Fibroblast of lung (primary cell): Measurements from ENCODE around the gene SNAP91. TPM values are rescaled to one million over a fixed set of nuclear protein-coding genes. Genes with fewer than 3 reads are reported as not detected.

Experiments
- DNase-seq, 2 donors: peaks; one replicate each; pipeline versions ENCODE4 v3.0.0 to v3.0.0-alpha.2; 2010; ENCODE audit warnings: low read depth in 2 of 2
- H2AFZ ChIP-seq: 2 replicates; pipeline ENCODE4 v1.5.1; 2012; ENCODE audit warnings: low read length, control low read depth, inconsistent platforms
- H3K27ac ChIP-seq: 2 replicates; pipeline ENCODE4 v1.5.1; 2011; ENCODE audit warnings: low read length, control low read depth; ENCODE audit not compliant: insufficient read depth
- H3K27me3 ChIP-seq: 2 replicates; pipeline ENCODE4 v1.5.1; 2011; ENCODE audit warnings: mild to moderate bottlenecking, low read length; ENCODE audit not compliant: control insufficient read depth, insufficient read depth
- H3K36me3 ChIP-seq: 2 replicates; pipeline ENCODE4 v1.5.1; 2011; ENCODE audit warnings: low read length; ENCODE audit not compliant: control insufficient read depth, insufficient read depth
- H3K4me1 ChIP-seq: 2 replicates; pipeline ENCODE4 v1.5.1; 2011; ENCODE audit warnings: low read length; ENCODE audit not compliant: control insufficient read depth, insufficient read depth; ENCODE audit errors: extremely low read depth
- H3K4me2 ChIP-seq: 2 replicates; pipeline ENCODE4 v1.5.1; 2011; ENCODE audit warnings: low read length, control low read depth; ENCODE audit not compliant: insufficient read depth; ENCODE audit errors: extremely low read depth
- H3K4me3 ChIP-seq, 4 experiments: fragments of 200-600 bp in 1 of 4; sonication (generic) in 1 of 4; replicated peaks in 1 of 4; 2 replicates each; pipeline ENCODE4 v1.5.1; 2011 to 2016; ENCODE audit warnings: low read length in 4 of 4, low read depth in 3 of 4, mild to moderate bottlenecking in 3 of 4, control low read depth in 2 of 4, inconsistent platforms in 1 of 4, mixed read lengths in 1 of 4; ENCODE audit not compliant: insufficient read depth in 1 of 4; ENCODE audit errors: control extremely low read depth in 1 of 4
- H3K79me2 ChIP-seq: 2 replicates; pipeline ENCODE4 v1.5.1; 2012; ENCODE audit warnings: mild to moderate bottlenecking, low read length, inconsistent platforms; ENCODE audit not compliant: control insufficient read depth, insufficient read depth
- H3K9ac ChIP-seq: 2 replicates; pipeline ENCODE4 v1.5.1; 2011; ENCODE audit warnings: mild to moderate bottlenecking, low read length, control low read depth; ENCODE audit not compliant: insufficient read depth
- H3K9me3 ChIP-seq: 2 replicates; pipeline ENCODE4 v1.5.1; 2012; ENCODE audit warnings: low read depth, low read length; ENCODE audit not compliant: control insufficient read depth, insufficient read depth
- H4K20me1 ChIP-seq: 2 replicates; pipeline ENCODE4 v1.5.1; 2011; ENCODE audit warnings: low read length; ENCODE audit not compliant: control insufficient read depth, insufficient read depth; ENCODE audit errors: extremely low read depth
- EZH2 ChIP-seq: IDR thresholded peaks from 2 replicates; pipeline ENCODE4 v1.5.1; 2012; ENCODE audit warnings: low read length, control low read depth, mild to moderate bottlenecking; ENCODE audit errors: missing control alignments
- polyA plus RNA-seq, 2 donors: library from polyadenylated mRNA; depleted of rRNA in 1 of 2; stranded (reverse) in 1 of 2; unstranded in 1 of 2; fragments of >200 nt; gene quantifications; 2 replicates each; pipeline ENCODE4 v1.2.1, GENCODE V29; 2011 to 2012; ENCODE audit warnings: missing spikeins in 1 of 2
- total RNA-seq: library from RNA; depleted of rRNA; stranded (reverse); fragments of >200 nt; gene quantifications from 2 replicates; pipeline ENCODE4 v1.2.1, GENCODE V29; 2014
- TF ChIP-seq, protein P1 (sequence below), 2 donors: IDR thresholded peaks in 1 of 2; conservative IDR thresholded peaks in 1 of 2; 1 replicate in 1 of 2; 2 replicates in 1 of 2; pipeline ENCODE4 v1.5.1; 2011 to 2012; ENCODE audit warnings: low read length in 2 of 2, control low read depth in 1 of 2, inconsistent platforms in 1 of 2, low read depth in 1 of 2, mild to moderate bottlenecking in 1 of 2

The SNAP91 gene
- total and polyA plus RNA-seq, 2 donors (not counting 1 experiment from before 2014, with no cell fraction given) = 0.02 to 0.17 TPM

DNA sequence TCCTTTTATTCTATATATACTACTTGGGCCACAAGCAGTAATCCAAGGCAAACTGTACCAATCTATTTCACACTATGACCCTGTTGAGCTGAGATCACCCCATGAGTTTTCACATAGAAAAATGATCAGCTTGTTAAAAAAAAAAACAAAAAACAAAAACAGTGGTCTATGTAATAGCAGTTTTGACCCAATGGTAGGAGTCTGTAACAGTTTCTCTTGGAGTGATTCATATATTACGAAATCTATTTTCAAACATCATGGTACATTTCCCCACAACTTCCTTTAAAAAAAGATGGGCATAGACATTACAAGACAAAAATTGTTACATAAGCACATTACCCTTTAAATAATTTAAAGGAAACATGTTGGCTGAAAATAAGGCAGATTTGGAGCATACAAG, 118.5 kb downstream of the SNAP91 start:
- Histone ChIP-seq H3K27me3 (no peaks in the 10 kb centered on the region), H3K36me3 (no peaks in the 10 kb centered on the region), H3K9me3 (no peaks in the 10 kb centered on the region), H2AFZ (no peak overlapping the region), H3K79me2 (no peaks in the 10 kb centered on the region), H3K4me3 (no peak overlapping the region), H3K27ac (no peak overlapping the region), H3K9ac (no peak overlapping the region), H3K4me2 (no peak overlapping the region), H3K4me1 (no peaks in the 10 kb centered on the region), H4K20me1 (no peaks in the 10 kb centered on the region)
- DNase-seq = peak in 1 of 2 donors; percentile 45
- TF ChIP-seq, protein P1, sequence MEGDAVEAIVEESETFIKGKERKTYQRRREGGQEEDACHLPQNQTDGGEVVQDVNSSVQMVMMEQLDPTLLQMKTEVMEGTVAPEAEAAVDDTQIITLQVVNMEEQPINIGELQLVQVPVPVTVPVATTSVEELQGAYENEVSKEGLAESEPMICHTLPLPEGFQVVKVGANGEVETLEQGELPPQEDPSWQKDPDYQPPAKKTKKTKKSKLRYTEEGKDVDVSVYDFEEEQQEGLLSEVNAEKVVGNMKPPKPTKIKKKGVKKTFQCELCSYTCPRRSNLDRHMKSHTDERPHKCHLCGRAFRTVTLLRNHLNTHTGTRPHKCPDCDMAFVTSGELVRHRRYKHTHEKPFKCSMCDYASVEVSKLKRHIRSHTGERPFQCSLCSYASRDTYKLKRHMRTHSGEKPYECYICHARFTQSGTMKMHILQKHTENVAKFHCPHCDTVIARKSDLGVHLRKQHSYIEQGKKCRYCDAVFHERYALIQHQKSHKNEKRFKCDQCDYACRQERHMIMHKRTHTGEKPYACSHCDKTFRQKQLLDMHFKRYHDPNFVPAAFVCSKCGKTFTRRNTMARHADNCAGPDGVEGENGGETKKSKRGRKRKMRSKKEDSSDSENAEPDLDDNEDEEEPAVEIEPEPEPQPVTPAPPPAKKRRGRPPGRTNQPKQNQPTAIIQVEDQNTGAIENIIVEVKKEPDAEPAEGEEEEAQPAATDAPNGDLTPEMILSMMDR (conservative IDR thresholded peaks at IDR 0.05 in 1 of 2, IDR thresholded peaks at IDR 0.05 in 1 of 2; ENCODE audit: low read depth in 1 of 2, low read length in 2 of 2) = no peak

DNA sequence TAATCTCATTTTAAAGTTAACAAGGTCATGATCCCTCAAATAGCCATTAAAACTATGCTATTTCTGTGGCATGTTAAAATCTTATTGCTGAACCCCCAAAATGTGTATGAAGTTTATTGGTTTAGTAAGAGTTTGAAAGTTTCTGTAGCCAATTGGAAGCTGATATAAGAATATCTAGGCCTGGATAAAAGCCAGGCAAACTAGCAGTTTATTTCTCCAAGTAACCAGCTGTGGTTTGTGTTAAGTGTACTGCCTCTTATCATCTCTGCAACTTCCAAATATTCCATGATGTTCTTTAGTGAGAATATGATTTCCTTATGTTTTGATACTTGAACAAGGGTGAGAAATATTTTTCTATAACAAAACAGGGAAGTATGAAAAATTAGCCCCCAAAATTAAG, 119.8 kb downstream of the SNAP91 start:
- H3K4me1 ChIP-seq = no peaks in the 10 kb centered on the region
- no peak overlapping the region for H2AFZ ChIP-seq
- H4K20me1 ChIP-seq = no peaks in the 10 kb centered on the region
- H3K4me2 ChIP-seq = no peak overlapping the region
- H3K4me3 ChIP-seq = no peak overlapping the region
- TF ChIP-seq, protein P1 (conservative IDR thresholded peaks at IDR 0.05 in 1 of 2, IDR thresholded peaks at IDR 0.05 in 1 of 2; ENCODE audit: low read depth in 1 of 2, low read length in 2 of 2) = no peak
- no peak for TF ChIP-seq EZH2
- no peak for DNase-seq
- H3K9ac ChIP-seq = no peak overlapping the region
- no peak overlapping the region for H3K27ac ChIP-seq
- no peaks in the 10 kb centered on the region for H3K79me2 ChIP-seq
- no peaks in the 10 kb centered on the region for H3K36me3 ChIP-seq
- H3K27me3 ChIP-seq = no peaks in the 10 kb centered on the region
- no peaks in the 10 kb centered on the region for H3K9me3 ChIP-seq

DNA sequence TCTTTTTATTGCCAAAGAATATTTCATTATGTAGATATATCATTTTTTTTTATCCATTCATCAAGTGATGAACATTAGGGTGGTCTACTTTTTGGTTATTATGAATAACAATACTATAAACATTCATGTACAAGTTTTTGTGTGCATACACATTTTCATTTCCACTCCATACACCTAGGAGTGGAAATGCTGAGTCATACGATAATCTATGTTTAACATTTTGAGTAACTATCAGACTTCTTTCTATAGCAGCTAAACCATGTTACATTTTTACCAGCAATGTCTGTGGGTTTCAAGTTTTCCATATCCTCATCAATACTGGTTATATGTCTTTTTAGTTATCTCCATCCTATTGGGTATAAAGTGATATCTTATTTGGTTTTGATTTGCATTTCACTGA, 130.8 kb downstream of the SNAP91 start:
- TF ChIP-seq EZH2 = no peak
- TF ChIP-seq, protein P1 (conservative IDR thresholded peaks at IDR 0.05 in 1 of 2, IDR thresholded peaks at IDR 0.05 in 1 of 2; ENCODE audit: low read depth in 1 of 2, low read length in 2 of 2) = no peak
- no peak for DNase-seq
- H3K27me3 ChIP-seq = no peaks in the 10 kb centered on the region

More for the DNA sequence above, 130.8 kb downstream of the SNAP91 start:
- no peak overlapping the region for H2AFZ ChIP-seq
- no peak overlapping the region for H3K9ac ChIP-seq
- H3K4me1 ChIP-seq = no peaks in the 10 kb centered on the region
- no peak overlapping the region for H3K4me2 ChIP-seq
- no peaks in the 10 kb centered on the region for H3K79me2 ChIP-seq
- H3K4me3 ChIP-seq = no peak overlapping the region
- no peaks in the 10 kb centered on the region for H3K9me3 ChIP-seq
- H3K27ac ChIP-seq = no peak overlapping the region
- H3K36me3 ChIP-seq = no peaks in the 10 kb centered on the region
- H4K20me1 ChIP-seq = no peaks in the 10 kb centered on the region
